Muscle of back (tissue), 13 donors: ENCODE results near the gene ARVCF. TPM values are rescaled to one million over a fixed set of nuclear protein-coding genes. Genes with fewer than 3 reads are reported as not detected.

Experiments
- DNase-seq, 3 donors: peaks; one replicate each; pipeline versions ENCODE4 v3.0.0 to v3.0.0-alpha.2; 2013
- long read RNA-seq, 9 donors: transcript quantifications; one replicate each; lab custom pipeline, GENCODE V29; 2026
- polyA plus RNA-seq, 10 donors: library from polyadenylated mRNA; unstranded; fragments of 120-200 nt; gene quantifications; one replicate each; pipeline ENCODE4 v1.2.1, GENCODE V29; 2013; ENCODE audit not compliant: insufficient read length in 10 of 10

ARVCF gene, protein sequence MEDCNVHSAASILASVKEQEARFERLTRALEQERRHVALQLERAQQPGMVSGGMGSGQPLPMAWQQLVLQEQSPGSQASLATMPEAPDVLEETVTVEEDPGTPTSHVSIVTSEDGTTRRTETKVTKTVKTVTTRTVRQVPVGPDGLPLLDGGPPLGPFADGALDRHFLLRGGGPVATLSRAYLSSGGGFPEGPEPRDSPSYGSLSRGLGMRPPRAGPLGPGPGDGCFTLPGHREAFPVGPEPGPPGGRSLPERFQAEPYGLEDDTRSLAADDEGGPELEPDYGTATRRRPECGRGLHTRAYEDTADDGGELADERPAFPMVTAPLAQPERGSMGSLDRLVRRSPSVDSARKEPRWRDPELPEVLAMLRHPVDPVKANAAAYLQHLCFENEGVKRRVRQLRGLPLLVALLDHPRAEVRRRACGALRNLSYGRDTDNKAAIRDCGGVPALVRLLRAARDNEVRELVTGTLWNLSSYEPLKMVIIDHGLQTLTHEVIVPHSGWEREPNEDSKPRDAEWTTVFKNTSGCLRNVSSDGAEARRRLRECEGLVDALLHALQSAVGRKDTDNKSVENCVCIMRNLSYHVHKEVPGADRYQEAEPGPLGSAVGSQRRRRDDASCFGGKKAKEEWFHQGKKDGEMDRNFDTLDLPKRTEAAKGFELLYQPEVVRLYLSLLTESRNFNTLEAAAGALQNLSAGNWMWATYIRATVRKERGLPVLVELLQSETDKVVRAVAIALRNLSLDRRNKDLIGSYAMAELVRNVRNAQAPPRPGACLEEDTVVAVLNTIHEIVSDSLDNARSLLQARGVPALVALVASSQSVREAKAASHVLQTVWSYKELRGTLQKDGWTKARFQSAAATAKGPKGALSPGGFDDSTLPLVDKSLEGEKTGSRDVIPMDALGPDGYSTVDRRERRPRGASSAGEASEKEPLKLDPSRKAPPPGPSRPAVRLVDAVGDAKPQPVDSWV
- 10 to 100 TPM; 40.6 to 96.0 (median 79.9) TPM for polyA plus RNA-seq
- long read RNA-seq, donor 1, partial matches to known transcripts: 5 of 5 reads
- long read RNA-seq, donor 1, other reads (novel, unspliced or antisense): 0 of 5 reads
- long read RNA-seq, donor 2, partial matches to known transcripts: 0 of 2 reads
- long read RNA-seq, donor 2, other reads (novel, unspliced or antisense): 0 of 2 reads
- long read RNA-seq, donor 3: 0 reads
- long read RNA-seq, donor 4, partial matches to known transcripts: 37 of 38 reads
- long read RNA-seq, donor 4, other reads (novel, unspliced or antisense): 0 of 38 reads
- long read RNA-seq, donor 5: 0 reads
- long read RNA-seq, donor 6, partial matches to known transcripts: 6 of 7 reads
- long read RNA-seq, donor 6, other reads (novel, unspliced or antisense): 0 of 7 reads
- long read RNA-seq, donor 7, partial matches to known transcripts: 5 of 6 reads
- long read RNA-seq, donor 7, other reads (novel, unspliced or antisense): 0 of 6 reads
- long read RNA-seq, donor 8, partial matches to known transcripts: 22 of 22 reads
- long read RNA-seq, donor 8, other reads (novel, unspliced or antisense): 0 of 22 reads
- long read RNA-seq, donor 9: 0 reads

DNA sequence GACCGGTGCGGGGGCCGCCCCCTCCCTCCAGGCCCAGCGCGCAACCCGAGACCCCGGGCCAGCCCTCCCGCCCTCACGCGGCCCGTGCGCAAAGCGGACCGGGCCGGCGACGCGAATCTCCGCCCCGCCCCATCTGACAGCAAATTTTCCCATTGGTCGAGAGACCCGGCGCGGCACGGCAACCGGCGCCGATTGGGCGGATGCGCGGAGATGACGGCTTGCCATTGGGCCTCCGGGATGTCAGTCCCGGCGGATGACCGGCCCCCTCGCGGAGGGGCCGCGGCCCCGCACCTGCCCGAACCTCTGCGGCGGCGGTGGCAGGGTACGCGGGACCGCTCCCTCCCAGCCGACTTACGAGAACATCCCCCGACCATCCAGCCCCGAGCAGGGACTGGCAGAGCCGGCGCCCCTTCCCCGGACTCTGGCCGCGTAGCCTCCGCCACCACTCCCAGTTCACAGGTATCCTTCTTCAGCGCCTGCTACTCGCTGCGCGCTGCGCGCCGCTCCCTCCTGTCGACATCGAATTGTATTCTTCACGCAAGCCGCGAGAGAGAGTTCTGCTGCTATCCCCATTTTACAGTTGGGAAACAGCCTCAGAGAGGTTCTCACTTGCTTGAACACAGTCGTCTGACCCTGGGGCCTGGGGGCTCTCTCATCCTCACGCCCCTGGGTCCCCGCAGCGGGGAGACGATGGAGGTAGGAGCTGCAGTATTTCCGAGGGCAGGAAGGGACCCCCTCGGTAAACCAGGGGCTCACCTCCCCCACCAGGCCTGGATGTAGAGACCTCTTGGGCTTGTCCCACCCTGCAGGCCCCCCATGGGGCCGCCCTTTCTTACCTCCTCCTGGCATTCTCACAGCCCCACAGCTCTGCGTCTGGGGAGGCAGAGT lies at the start of gene ARVCF:
ARVCF (minus strand) TSS at position 90 of the 888 bp plus-strand sequence. CDS start 26,029 bp downstream, outside the sequence.
- peak; percentile 85 to 96 (median 94) for DNase-seq

DNA sequence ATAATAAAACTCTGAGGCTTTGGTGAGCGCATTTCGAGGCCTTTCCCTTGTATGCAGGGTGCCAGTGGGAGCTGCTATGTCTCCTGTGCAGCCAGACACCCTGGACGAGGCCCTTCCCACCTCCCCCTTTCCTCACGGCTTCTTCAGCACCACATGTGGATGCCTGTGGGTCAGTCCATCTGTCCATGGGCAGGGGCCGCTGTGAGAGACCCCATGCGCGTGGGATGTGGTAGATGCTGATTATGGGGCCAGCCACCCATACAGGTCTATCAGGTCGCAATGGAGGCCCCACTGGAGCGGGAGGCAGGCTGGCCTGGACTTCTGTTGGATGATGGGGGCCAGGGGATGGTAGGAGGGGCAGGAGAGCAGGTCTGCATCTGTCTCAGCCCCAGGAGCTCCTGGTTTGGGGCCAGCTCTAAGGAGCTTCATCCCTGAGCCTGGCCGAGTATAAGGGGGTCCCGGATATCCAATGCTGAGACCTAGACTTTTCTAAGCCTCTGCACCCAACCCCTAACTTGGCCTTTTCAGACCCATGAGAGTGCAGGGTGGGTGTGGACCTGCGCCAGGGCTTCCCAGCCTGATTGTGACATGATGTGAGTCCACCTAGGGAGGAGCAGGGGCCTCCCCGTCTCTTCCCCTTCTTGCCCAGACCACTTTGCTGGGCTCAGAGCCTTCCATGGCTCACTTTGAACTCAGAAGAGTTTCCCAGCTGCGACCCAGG lies 49.4 kb upstream of the ARVCF start:
- DNase-seq: no peak

DNA sequence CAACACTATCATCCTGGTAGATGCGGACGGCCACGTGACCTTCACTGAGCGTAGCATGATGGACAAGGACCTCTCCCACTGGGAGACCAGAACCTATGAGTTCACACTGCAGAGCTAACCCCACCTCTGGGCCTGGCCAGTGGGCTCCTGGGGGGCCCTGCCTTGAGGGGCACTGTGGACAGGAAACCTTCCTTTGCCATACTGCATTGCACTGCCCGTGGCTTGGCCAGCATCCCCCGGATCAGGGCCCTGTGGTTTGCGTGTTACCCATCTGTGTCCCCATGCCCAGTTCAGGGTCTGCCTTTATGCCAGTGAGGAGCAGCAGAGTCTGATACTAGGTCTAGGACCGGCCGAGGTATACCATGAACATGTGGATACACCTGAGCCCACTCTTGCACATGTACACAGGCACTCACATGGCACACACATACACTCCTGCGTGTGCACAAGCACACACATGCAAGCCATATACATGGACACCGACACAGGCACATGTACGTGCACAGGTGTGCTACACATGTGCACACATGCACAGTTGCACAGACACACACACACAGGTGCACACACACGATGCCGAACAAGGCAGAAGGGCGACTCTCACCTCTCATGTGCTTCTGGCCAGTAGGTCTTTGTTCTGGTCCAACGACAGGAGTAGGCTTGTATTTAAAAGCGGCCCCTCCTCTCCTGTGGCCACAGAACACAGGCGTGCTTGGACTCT lies 48.1 kb upstream of the ARVCF start:
- DNase-seq: no peak

DNA sequence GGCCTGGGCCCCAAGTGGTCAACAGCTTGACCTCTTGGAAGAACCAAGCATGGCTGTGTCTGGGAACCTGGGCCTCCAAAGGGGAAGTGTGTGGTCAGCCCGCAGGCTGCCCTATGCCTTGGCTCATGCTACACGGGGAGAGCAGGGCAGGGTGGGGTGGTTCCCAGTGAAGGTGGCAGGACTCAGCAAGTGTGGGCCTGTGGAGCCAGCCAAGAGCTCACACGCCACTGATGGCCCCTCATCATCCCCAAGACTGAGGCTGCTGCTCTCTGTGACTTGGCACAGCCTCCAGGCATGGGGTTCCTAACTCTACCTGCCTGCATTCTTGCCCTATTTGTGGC lies 47.5 kb upstream of the ARVCF start:
- DNase-seq: no peak

DNA sequence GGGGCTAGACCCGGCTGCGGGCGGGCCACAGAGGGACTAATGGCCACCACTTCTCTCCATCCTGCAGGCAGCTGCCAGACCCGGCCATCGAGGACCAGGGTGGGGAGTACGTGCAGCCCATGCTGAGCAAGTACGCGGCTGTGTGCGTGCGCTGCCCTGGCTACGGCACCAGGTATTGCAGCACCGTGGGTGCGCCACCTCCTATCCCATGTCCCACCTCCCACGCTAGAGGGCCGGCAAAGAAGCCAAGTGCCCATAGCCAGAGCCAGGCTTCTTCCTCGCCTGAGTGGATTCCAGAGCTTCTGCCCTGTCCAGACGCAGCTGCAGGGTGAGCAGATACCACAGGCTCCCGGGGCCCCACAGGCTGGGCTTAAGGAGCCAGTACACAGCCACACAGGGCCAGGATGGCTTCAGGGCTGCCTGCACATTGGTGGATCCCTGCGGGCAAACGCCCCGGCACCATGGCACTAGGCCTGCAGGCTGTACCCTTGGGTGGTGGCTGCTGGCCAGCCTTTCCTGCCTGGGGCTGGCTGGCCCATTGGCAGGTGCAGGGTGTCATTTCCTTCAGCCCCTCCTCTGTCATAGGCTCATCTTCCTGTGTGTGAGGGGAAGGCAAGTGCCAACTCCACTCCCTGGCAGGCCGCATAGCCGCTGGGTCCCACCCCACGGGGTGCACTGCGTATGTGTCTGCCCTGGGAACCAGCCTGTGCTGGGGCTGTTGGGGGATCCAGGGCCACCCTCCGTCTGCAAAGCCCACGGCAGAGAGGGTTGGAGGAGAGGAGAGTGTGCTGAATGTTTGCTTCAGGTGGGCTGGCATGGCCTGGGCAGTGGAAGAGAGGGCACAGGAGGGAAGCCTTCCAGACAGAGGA lies 46.9 kb upstream of the ARVCF start:
- DNase-seq: no peak

DNA sequence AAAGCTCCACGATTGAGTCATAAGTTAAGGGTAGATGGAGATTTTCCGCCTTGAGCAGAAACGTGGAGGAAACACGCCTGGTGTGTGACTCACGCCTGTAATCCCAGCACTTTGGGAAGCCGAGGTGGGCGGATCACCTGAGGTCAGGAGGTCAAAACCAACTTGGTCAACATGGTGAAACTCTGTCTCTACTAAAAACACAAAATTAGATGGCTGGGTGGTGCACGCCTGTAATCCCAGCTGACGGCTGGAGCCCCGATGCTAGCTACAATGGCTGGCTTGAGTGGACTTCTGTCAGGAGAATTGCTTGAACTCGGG lies 46.1 kb upstream of the ARVCF start:
- no peak for DNase-seq

DNA sequence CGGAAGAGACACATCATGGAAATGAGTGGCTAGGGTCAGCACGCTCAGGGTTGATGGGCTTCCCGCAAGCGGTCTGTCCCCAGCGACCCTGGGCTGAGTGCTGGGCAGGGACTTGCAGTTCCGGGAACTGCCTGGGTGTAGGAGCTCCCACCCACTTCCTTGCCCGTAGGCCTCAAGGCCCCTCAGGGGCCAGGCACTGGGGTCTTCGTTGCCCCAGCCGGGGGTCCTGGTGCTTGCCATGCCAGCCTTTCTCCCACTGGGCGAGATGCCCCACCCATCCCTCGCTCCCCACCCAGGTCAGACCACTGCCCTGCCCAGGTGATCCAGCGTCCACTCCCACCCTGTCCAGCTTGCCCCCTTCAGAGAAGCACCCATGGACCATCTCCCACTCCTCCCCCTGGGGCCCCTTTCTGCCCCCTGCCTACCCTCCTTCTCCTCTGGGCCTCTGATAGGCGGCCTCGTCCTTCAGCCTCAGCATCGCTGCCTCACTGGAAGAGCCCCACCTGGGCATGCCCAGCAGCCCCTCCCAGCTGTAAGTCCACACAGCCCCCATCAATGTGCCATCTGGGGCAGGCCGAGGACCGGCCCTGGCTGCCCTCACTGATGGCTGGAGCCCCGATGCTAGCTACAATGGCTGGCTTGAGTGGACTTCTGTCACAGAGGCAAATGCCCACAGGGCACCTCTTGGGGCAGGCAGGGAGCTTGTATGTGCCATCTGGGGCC lies 45.6 kb upstream of the ARVCF start:
- DNase-seq: no peak

DNA sequence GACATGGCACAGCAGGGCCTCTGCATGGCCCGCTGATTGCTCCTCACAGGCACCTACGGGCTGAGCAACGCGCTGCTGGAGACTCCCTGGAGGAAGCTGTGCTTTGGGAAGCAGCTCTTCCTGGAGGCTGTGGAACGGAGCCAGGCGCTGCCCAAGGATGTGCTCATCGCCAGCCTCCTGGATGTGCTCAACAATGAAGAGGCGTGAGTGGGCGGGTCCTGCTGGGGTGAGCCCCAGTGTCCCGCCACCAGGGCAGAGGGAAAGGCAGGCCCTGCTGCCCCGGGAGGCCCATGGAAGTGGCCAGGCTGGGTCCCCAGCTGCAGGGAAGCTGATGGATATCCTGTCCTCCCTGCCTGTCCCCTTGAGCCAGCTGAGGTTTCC lies 44.8 kb upstream of the ARVCF start:
- peak in 1 of 3 donors; percentile 11 for DNase-seq

DNA sequence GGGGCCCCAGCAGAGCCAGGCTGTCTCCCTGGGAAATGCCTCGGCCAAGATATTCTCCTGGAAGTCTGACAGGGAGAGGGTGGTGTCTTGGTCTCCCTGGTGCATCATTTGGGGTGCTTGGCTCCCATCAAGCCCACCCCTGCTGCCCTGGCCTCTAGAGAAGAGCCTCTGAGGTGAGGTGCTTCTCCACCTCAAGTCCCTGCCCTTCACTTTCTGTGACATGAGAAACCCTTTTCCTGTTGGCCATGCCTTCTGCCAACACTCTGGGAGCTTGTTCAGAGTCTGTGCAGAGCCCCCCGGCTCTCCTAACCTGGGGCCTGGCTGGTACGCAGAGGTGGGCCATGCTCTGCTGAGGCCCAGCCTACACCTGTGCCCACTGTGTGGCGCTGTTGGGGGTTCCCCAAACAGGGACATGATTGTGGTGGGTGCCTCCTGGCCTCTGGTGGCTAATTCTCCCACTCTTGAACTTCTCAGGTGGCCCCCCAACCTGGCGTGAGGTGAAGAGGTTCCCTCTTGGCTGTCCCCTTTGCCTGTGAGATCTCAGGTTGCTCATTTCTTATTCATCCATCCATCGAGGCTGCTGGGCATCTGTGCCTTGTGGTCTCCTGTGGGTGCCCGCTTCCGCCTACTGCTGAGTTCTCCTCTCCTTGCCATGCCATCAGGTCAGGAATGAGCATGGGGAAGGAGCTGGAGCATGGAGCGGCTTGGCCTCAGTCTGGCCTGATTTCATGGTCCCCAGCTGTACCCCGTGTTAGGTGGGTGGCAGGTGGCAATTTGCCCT lies 44.3 kb upstream of the ARVCF start:
- DNase-seq: no peak

DNA sequence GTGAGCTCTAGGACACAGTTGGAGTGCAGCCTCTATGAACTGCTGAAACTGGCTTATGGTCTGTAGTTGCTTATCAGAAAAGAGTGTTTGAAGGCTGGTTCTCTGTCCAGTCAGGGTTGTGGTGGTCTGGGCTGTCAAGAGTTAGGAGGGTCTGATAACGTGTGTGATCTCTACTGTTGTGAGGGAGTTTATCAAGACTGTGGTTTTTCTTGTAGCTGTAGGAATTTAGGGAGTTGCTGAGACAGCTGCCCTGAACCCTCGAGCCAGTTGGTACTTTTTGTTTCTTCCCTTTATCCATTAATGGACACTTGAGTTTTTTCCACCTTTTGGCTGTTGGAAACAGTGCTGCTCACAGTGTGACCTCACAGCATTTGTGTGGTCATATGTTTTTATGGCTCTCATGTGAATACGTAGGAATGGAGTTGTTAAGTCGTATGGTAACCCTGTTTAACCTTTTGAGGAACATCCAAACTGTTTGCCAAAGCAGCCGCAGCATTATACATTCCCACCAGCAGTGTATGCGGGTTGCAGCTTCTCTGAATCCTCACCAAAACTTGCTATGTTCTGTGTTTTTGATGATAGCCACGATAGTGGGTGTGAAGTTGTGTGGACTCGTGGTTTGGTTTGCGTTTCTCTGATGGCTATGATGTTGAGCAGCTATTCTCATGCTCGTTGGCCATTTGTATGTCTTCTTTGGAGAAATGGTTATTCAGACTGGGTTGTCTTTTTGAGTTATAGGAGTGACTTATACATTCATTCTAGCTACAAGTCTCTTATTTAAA lies 42.6 kb upstream of the ARVCF start:
- no peak for DNase-seq

DNA sequence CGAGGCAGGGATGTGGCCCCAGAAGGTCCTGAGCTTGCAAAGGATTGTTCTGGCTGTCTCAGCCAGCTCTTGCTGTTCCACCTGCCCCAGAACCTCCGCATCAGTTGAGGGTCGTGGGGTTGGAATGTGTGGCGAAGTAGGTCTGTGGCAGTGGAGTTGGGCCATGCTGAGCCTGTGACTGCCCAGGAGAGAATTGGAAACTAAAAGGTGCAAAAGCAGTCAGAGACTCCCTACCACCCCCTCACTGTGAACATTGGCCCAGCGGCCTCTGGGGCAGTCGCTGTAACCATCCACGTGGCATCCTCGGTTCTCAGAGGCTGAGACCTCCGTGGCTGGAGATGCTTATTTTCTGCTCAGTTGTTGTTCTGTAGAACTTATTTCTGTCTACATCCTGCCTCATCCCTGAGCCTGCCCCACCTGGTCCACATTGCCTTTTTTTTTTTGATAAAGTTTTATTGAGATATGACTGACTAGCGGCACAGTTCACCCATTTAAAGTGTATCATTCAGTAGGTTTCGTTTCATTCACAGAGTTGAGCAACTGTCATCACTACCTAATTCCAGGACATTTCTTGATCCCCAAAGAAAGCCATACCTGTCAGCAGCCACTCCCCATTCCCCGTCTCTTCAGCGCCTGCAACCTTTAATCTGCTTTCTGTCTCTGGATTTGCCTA lies 41.1 kb upstream of the ARVCF start:
- no peak for DNase-seq

DNA sequence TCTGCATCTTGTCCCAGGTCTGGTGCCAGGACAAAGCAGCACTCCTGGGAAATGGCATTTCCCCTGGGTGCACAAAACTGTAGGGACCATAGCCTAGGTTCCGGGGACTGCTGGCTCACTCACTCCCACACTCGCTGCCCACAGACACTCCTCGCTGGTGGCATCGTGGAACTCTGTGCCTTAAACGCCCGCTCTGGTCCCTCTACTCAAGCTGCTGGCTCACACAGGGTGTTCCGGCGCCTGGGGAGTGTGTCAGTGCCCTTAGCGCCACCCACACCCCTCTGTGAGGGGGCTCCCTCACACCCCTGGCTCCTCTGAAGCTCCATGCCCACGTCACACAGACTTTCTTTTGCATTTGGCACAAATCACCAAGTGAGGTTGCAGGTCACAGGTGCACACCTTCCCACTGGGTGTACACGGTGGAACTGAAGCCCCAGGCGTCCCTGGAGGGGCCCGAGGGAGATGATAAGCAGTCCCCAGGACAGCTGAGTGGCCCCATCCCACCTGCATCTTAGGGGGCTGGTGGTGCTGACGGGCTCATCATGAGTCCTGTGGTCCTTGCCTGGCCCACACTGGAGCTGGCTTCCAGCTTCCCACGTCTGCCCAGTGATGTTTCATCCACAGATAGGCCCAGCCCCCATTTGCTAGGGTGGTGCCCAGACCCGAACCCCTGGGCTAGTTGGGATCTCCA lies 40.2 kb upstream of the ARVCF start:
- no peak for DNase-seq

DNA sequence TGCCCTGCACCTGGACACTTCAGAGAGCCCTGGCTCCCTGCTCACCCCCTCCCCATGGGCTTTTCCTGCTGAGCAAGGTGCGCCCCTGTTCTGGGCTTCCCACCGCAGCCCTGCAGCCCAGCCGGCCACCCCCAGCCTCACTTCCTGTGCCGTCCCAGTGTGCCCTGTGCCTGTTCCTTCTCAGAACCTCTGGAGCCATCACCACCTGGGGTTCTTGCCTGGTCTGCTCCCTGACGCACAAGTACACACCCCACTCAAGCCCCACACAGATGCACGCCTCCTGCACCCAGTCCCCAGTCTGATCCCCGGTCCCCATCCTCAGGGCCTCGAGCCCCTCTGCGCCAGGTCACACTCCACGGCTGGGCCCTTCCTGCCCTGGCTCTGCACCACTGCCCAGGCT lies 39.5 kb upstream of the ARVCF start:
- no peak for DNase-seq

DNA sequence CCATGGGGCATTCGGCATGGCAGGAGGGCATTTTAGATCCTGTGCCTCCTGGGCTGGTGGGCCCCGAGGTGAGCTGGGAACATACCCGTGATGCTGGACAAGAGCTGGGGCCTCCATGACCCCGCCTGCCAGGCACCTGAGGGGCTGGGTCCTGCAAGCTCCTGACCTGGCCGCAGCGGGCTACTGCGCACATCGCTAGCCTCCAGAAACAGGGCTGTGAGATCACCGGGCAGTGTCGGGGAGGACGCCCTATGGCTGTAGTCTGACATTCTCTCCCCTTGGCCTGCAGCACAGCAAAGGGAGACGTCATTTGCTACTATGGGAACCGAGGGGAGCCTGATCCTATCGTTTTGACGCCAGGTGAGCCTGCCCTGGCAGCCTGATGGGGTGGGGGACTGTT lies 39.0 kb upstream of the ARVCF start:
- DNase-seq: no peak

DNA sequence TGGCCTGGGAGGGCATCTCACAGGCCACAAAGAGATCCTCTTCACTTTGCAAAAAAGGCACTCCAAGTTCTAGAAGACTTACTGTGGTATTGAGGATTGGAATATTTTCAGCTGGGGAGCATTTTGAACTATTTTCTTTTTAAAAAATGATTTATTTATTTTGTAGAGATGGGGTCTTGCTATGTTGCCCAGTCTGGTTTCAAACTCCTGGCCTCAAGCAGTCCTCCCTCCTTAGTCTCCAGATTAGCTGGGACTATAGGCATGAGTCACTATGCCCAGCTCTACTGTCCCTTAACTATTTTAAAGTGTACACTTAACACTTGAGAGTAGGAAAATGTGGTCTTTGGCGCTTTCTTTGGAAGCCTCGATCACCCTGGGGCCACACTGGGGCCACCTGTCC lies 38.5 kb upstream of the ARVCF start:
- DNase-seq: no peak
